Lower lobe of right lung (tissue), 2 donors: ENCODE results near the gene EVL. TPM values are rescaled to one million over a fixed set of nuclear protein-coding genes. Genes with fewer than 3 reads are reported as not detected.
A peak's percentile ranks its signal among the peaks of the same experiment; 100 is the strongest.

Experiments used
- ATAC-seq, 2 donors: fragments of 200-7000 bp; cut with Tn5 transposase; one replicate each; pipeline ENCODE4 v1.9.1; 2020 to 2022; ENCODE audit warnings: mild to moderate bottlenecking in 2 of 2, moderate library complexity in 2 of 2
- DNase-seq: peaks from one replicate; pipeline ENCODE4 v3.0.0-alpha.2; 2020
- H3K27ac ChIP-seq: fragments of 200-600 bp; one replicate; pipeline ENCODE4 v1.8.0; 2022
- H3K27me3 ChIP-seq: fragments of 200-600 bp; one replicate; pipeline ENCODE4 v1.8.0; 2022; ENCODE audit warnings: low read depth
- H3K36me3 ChIP-seq: fragments of 200-600 bp; one replicate; pipeline ENCODE4 v1.8.0; 2022; ENCODE audit warnings: mild to moderate bottlenecking
- H3K4me1 ChIP-seq: fragments of 200-600 bp; one replicate; pipeline ENCODE4 v1.8.0; 2022
- H3K4me3 ChIP-seq: fragments of 200-600 bp; one replicate; pipeline ENCODE4 v1.8.0; 2022; ENCODE audit warnings: mild to moderate bottlenecking
- H3K9me3 ChIP-seq: fragments of 200-600 bp; one replicate; pipeline ENCODE4 v1.8.0; 2022
- CTCF ChIP-seq: fragments of 200-600 bp; IDR thresholded peaks from one replicate; pipeline ENCODE4 v1.8.0; 2022; ENCODE audit warnings: antibody characterized with exemption, mild to moderate bottlenecking
- intact Hi-C: fragments of 100-400 bp; cut with DNase I; formaldehyde crosslinking; loops from one replicate; pipeline ENCODE4 v1.11.0; 2022
- total RNA-seq: library from RNA; stranded (reverse); fragmentation: NEBNext Ultra II Directional; extraction: Animal tissue kit (Norgen Biotek cat#: 25700); gene quantifications from one replicate; pipeline ENCODE4 v1.2.1, GENCODE V29; 2021
- donor health status: DM: no; HTN: yes; CAD: no; lungs with severe emphysema.

Gene EVL
- total RNA-seq, 1 donor from 2014 or later, result 226 TPM

- TF ChIP-seq CTCF, result no peak
- Histone ChIP-seq H3K27ac (peak overlapping the region; percentile 77), H3K4me3 (peak overlapping the region; percentile 39), H3K9me3 (no peaks in the 10 kb centered on the region), H3K4me1 (peaks cover 62% of the 10 kb centered on the region), H3K36me3 (no peaks in the 10 kb centered on the region), H3K27me3 (no peaks in the 10 kb centered on the region)
- intact Hi-C loops, result no loop called here
- peak; percentile 59 to 76 for ATAC-seq
- peak; percentile 80 for DNase-seq
Observed at GRCh38 chr14:100067971-100068959, 3.0 kb downstream of the EVL start.

GRCh38 chr14:100069161-100069800 is 4.1 kb downstream of the EVL start:
- Histone ChIP-seq H3K9me3 (no peaks in the 10 kb centered on the region), H3K27ac (peak overlapping the region; percentile 77), H3K36me3 (no peaks in the 10 kb centered on the region), H3K4me1 (peaks cover 65% of the 10 kb centered on the region), H3K4me3 (peak overlapping the region; percentile 39), H3K27me3 (no peaks in the 10 kb centered on the region)
- DNase-seq, result no peak
- intact Hi-C loops, result no loop called here
- no peak for ATAC-seq
- TF ChIP-seq CTCF, result no peak

GRCh38 chr14:100070310-100070709 is 5.1 kb downstream of the EVL start:
- no peak for TF ChIP-seq CTCF
- H3K4me3 ChIP-seq, result no peak overlapping the region
- no peak for ATAC-seq

GRCh38 chr14:100071545-100071944 is 6.3 kb downstream of the EVL start:
- H3K4me3 ChIP-seq, result no peak overlapping the region
- no peak overlapping the region for H3K27ac ChIP-seq
- TF ChIP-seq CTCF, result no peak
- no peak for DNase-seq
- no peaks in the 10 kb centered on the region for H3K36me3 ChIP-seq
- H3K9me3 ChIP-seq, result no peaks in the 10 kb centered on the region
- intact Hi-C loops, result no loop called here
- no peaks in the 10 kb centered on the region for H3K27me3 ChIP-seq
- peaks cover 73% of the 10 kb centered on the region for H3K4me1 ChIP-seq
- ATAC-seq, result no peak

More at GRCh38 chr14:100070310-100070709, 5.1 kb downstream of the EVL start:
- no peaks in the 10 kb centered on the region for H3K36me3 ChIP-seq
- no peak for DNase-seq
- H3K27ac ChIP-seq, result no peak overlapping the region
- H3K27me3 ChIP-seq, result no peaks in the 10 kb centered on the region
- peaks cover 65% of the 10 kb centered on the region for H3K4me1 ChIP-seq
- intact Hi-C loops, result no loop called here
- H3K9me3 ChIP-seq, result no peaks in the 10 kb centered on the region

GRCh38 chr14:100072783-100073346 is 7.6 kb downstream of the EVL start:
- Histone ChIP-seq H3K4me1 (peaks cover 86% of the 10 kb centered on the region), H3K9me3 (no peaks in the 10 kb centered on the region), H3K4me3 (peak overlapping the region; percentile 12), H3K27ac (peak overlapping the region; percentile 62), H3K27me3 (no peaks in the 10 kb centered on the region), H3K36me3 (no peaks in the 10 kb centered on the region)
- ATAC-seq (peak; percentile 71 to 76), DNase-seq (peak; percentile 86)
- TF ChIP-seq CTCF, result peak; percentile 41
- intact Hi-C loops, result no loop called here
